Activated CD8-positive, alpha-beta T cell treated with anti-CD3 and anti-CD28 coated beads, Interleukin-2, amount 10 ng/mL, durations not matched to agents 7 days and 5 days (primary cell): ENCODE data around the gene CUBN. TPM values are rescaled to one million over a fixed set of nuclear protein-coding genes. Genes with fewer than 3 reads are reported as not detected.

ENCODE experiments used
- ATAC-seq: fragments of 150-1000 bp; cut with Tn5 transposase; one replicate; pipeline ENCODE4 v1.10.0; 2021; ENCODE audit warnings: moderate library complexity
- CTCF ChIA-PET: fragments of 350-600 bp; sonication (Branson Sonifier 250); formaldehyde crosslinking; loops from one replicate; lab custom pipeline; 2021; ENCODE audit warnings: antibody characterized with exemption; lab: Charles Lee
- POLR2A ChIA-PET: fragments of 350-600 bp; sonication (Branson Sonifier 250); formaldehyde crosslinking; loops from one replicate; lab custom pipeline; 2021; ENCODE audit warnings: antibody characterized with exemption; lab: Charles Lee
- DNase-seq: peaks from one replicate; pipeline ENCODE4 v3.0.0-alpha.2; 2020
- H3K27ac Mint-ChIP-seq: one replicate; pipeline ENCODE4 v1.8.0; 2021; ENCODE audit warnings: mild to moderate bottlenecking, mixed read lengths
- H3K27me3 Mint-ChIP-seq: one replicate; pipeline ENCODE4 v1.8.0; 2021; ENCODE audit warnings: low read depth, mixed read lengths
- H3K36me3 Mint-ChIP-seq: one replicate; pipeline ENCODE4 v1.8.0; 2021; ENCODE audit warnings: low read depth, mixed read lengths
- H3K4me1 Mint-ChIP-seq: one replicate; pipeline ENCODE4 v1.8.0; 2021; ENCODE audit warnings: low read depth, mixed read lengths
- H3K4me3 Mint-ChIP-seq: one replicate; pipeline ENCODE4 v1.8.0; 2021; ENCODE audit warnings: mild to moderate bottlenecking, mixed read lengths
- H3K9me3 Mint-ChIP-seq: one replicate; pipeline ENCODE4 v1.8.0; 2022; ENCODE audit warnings: mixed read lengths; ENCODE audit not compliant: insufficient read depth
- total RNA-seq, 2 experiments: library from RNA; stranded (reverse); gene quantifications; one replicate each; pipeline ENCODE4 v1.2.3, GENCODE V29; 2021

CUBN gene
- total RNA-seq: 1 to 10 TPM in 1 of 2 experiments, under 1 TPM in 1; 0.68 to 1.2 TPM

- H3K4me1 Mint-ChIP-seq: peaks cover 24% of the 10 kb centered on the region
- H3K4me3 Mint-ChIP-seq: no peak within 1 kb of the TSS
- no peaks in the 10 kb centered on the region for H3K36me3 Mint-ChIP-seq
- CTCF ChIA-PET: no interaction called here
- no peak for ATAC-seq
- no peak within 1 kb of the TSS for H3K27ac Mint-ChIP-seq
- no peaks in the 10 kb centered on the region for H3K9me3 Mint-ChIP-seq
- POLR2A ChIA-PET: no interaction called here
- no peaks in the 10 kb centered on the region for H3K27me3 Mint-ChIP-seq
- no peak for DNase-seq
Observed at GRCh38 chr10:17129741-17130140, at the start of gene CUBN. Gene CUBN, minus strand, starts transcription at chr10:17129811. Its CDS starts 46 bp downstream, at chr10:17129765.

- Mint-ChIP-seq H3K9me3 (no peaks in the 10 kb centered on the region), H3K27me3 (no peaks in the 10 kb centered on the region), H3K27ac (no peak overlapping the region), H3K36me3 (no peaks in the 10 kb centered on the region), H3K4me1 (peaks cover 18% of the 10 kb centered on the region), H3K4me3 (no peak overlapping the region)
- ChIA-PET POLR2A (no interaction called here), CTCF (interaction anchor here (1.2 kb wide), 1 partner anchor 22 kb away, joined by 3 read pairs; no protein-coding TSS in a partner anchor)
- ATAC-seq (no peak), DNase-seq (no peak)
Observed at GRCh38 chr10:17179002-17179401, 49.4 kb upstream of the CUBN start.

DNA sequence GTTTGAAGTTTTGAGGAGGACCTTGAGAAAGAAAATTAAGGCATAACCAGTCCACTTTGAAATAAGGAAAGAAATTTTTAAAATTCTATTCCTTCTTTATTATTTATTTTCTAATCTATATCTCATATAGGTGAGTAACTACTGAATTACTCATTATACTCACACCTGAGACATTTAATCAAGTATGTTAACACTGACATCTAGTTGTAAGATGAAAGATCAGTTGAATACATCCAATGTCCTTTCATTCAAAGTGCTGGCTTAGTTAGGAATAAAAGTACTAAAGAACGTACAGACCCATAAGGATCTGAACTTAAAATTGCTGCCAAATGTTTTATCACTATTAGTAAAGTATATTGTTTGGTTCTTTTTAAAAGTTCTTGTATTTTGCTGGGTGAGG lies 48.4 kb upstream of the CUBN start:
- CTCF ChIA-PET: interaction anchor here (0.7 kb wide), 1 partner anchor 29 kb away, joined by 3 read pairs; no protein-coding TSS in a partner anchor
- H3K4me3 Mint-ChIP-seq: no peak overlapping the region
- DNase-seq (no peak), ATAC-seq (no peak)
- H3K4me1 Mint-ChIP-seq: peaks cover 18% of the 10 kb centered on the region
- no peaks in the 10 kb centered on the region for H3K9me3 Mint-ChIP-seq
- H3K36me3 Mint-ChIP-seq: peaks cover 3% of the 10 kb centered on the region
- H3K27ac Mint-ChIP-seq: no peak overlapping the region
- H3K27me3 Mint-ChIP-seq: no peaks in the 10 kb centered on the region
- POLR2A ChIA-PET: interaction anchor here (1.1 kb wide), 1 partner anchor 52 kb away, joined by 5 read pairs; no protein-coding TSS in a partner anchor

GRCh38 chr10:17177014-17177413 lies 47.4 kb upstream of the CUBN start:
- Mint-ChIP-seq H3K4me3 (no peak overlapping the region), H3K27ac (no peak overlapping the region), H3K9me3 (no peaks in the 10 kb centered on the region), H3K4me1 (peaks cover 18% of the 10 kb centered on the region), H3K36me3 (peaks cover 3% of the 10 kb centered on the region), H3K27me3 (no peaks in the 10 kb centered on the region)
- CTCF ChIA-PET: interaction anchor here (2.7 kb wide), 1 partner anchor 10 kb away, joined by 6 read pairs; no protein-coding TSS in a partner anchor
- DNase-seq (no peak), ATAC-seq (no peak)
- POLR2A ChIA-PET: interaction anchor here (1.1 kb wide), 1 partner anchor 53 kb away, joined by 5 read pairs; no protein-coding TSS in a partner anchor

- Mint-ChIP-seq H3K4me3 (no peak overlapping the region), H3K27me3 (no peaks in the 10 kb centered on the region), H3K27ac (no peak overlapping the region), H3K9me3 (no peaks in the 10 kb centered on the region), H3K36me3 (peaks cover 6% of the 10 kb centered on the region), H3K4me1 (peaks cover 18% of the 10 kb centered on the region)
- ATAC-seq: no peak
- ChIA-PET POLR2A (interaction anchor here (2.1 kb wide), 1 partner anchor 54 kb away, joined by 9 read pairs; no protein-coding TSS in a partner anchor), CTCF (interaction anchor here (1.2 to 2.7 kb wide), 3 partner anchors 9 to 348 kb away, joined by 3 to 6 read pairs (median 4); no protein-coding TSS in a partner anchor)
- DNase-seq: no peak
Observed at GRCh38 chr10:17176091-17176490, 46.5 kb upstream of the CUBN start.

GRCh38 chr10:17175551-17175950 lies 45.9 kb upstream of the CUBN start:
- Mint-ChIP-seq H3K4me3 (peak overlapping the region; percentile 29), H3K27me3 (no peaks in the 10 kb centered on the region), H3K36me3 (peaks cover 6% of the 10 kb centered on the region), H3K4me1 (peaks cover 18% of the 10 kb centered on the region), H3K27ac (peak overlapping the region; percentile 66), H3K9me3 (no peaks in the 10 kb centered on the region)
- peak; percentile 81 for ATAC-seq
- POLR2A ChIA-PET: interaction anchor here (2.1 kb wide), 1 partner anchor 54 kb away, joined by 9 read pairs; no protein-coding TSS in a partner anchor
- DNase-seq: peak; percentile 29
- CTCF ChIA-PET: interaction anchor here (0.9 to 2.7 kb wide), 4 partner anchors 8 to 348 kb away, joined by 3 to 6 read pairs (median 4); no protein-coding TSS in a partner anchor

GRCh38 chr10:17174626-17175025 lies 45.0 kb upstream of the CUBN start:
- peaks cover 21% of the 10 kb centered on the region for H3K4me1 Mint-ChIP-seq
- no peak for ATAC-seq
- no peak for DNase-seq
- no peak overlapping the region for H3K27ac Mint-ChIP-seq
- CTCF ChIA-PET: interaction anchor here (0.7 to 1.7 kb wide), 3 partner anchors 9 to 84 kb away, joined by 3 to 4 read pairs (median 3); no protein-coding TSS in a partner anchor
- H3K4me3 Mint-ChIP-seq: no peak overlapping the region
- peaks cover 6% of the 10 kb centered on the region for H3K36me3 Mint-ChIP-seq
- POLR2A ChIA-PET: interaction anchor here (2.1 kb wide), 1 partner anchor 55 kb away, joined by 9 read pairs; no protein-coding TSS in a partner anchor
- no peaks in the 10 kb centered on the region for H3K9me3 Mint-ChIP-seq
- no peaks in the 10 kb centered on the region for H3K27me3 Mint-ChIP-seq

DNA sequence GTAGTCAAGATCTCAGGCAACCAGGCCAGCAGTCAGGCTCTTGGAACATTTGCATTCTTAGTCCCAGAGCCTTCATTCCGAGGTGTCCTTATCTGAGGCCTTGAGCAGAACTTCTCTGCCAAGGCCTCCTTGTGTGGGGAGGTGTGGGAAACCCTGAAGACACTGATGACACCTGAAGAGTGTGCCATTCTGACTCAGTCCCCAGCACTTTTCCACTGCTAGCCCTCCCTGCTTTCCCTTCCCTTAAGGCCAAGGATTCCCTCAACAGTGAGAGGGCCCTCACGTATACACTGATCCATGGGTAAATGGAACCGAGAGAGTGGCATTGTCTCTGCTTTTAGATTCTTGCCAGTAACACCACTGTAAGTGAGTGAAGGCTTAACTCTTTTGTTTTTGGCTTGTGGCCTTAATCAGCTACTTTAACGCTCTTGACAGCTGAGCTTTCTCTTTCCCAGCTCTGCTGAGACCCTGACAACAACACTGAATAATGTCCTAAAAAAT lies 41.6 kb upstream of the CUBN start:
- POLR2A ChIA-PET: no interaction called here
- peaks cover 10% of the 10 kb centered on the region for H3K36me3 Mint-ChIP-seq

DNA sequence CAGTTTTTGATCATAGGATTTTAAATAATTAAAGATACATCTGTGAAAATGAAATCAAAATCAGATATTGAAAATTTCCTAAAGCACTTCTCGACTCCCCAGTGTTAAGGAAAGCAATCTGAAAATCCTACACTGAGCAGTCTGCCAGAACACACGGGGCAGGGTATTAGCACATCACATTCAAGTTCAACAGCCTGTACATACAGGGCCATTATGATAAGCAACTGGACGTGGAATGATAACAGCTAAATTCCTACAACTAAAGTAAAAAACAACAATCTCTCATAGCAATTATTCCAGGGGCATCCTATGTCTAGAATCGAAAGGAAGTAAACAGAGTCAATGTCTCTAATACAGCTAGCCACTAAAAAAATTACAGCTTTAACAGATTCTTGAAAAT lies 40.2 kb upstream of the CUBN start:
- POLR2A ChIA-PET: no interaction called here

More for the DNA sequence above, 41.6 kb upstream of the CUBN start:
- H3K4me3 Mint-ChIP-seq: no peak overlapping the region
- ATAC-seq: no peak
- no peak overlapping the region for H3K27ac Mint-ChIP-seq
- peaks cover 21% of the 10 kb centered on the region for H3K4me1 Mint-ChIP-seq
- H3K27me3 Mint-ChIP-seq: no peaks in the 10 kb centered on the region
- no peak for DNase-seq
- CTCF ChIA-PET: no interaction called here
- no peaks in the 10 kb centered on the region for H3K9me3 Mint-ChIP-seq

DNA sequence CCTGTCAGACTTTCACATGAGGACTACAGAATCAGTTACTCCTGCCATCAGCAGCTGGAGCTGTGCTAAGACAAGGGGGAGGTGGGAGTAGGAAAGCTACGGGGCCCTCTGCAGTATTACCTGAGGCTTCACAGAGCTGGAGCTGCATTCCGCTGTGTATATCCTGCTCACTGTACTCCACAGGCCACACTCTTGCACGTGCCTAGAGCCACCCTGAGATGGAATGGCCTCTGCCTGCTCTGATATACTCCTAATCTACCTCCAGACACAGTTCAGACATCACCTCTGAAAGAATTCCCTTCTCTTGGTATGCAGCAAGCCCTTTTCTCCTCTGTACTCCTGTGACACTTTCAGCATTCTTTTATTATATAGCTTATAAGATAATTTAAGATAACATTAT lies 37.1 kb upstream of the CUBN start:
- Mint-ChIP-seq H3K27me3 (no peaks in the 10 kb centered on the region), H3K36me3 (peaks cover 17% of the 10 kb centered on the region), H3K9me3 (no peaks in the 10 kb centered on the region), H3K4me3 (no peak overlapping the region), H3K27ac (no peak overlapping the region), H3K4me1 (peaks cover 5% of the 10 kb centered on the region)
- ChIA-PET POLR2A (interaction anchor here (1.3 kb wide), 1 partner anchor 137 kb away, joined by 5 read pairs; no protein-coding TSS in a partner anchor), CTCF (interaction anchor here (1.0 to 1.4 kb wide), 3 partner anchors 10 to 310 kb away, joined by 3 to 6 read pairs (median 4); no protein-coding TSS in a partner anchor)
- DNase-seq (no peak), ATAC-seq (no peak)

More for the DNA sequence above, 40.2 kb upstream of the CUBN start:
- no peaks in the 10 kb centered on the region for H3K27me3 Mint-ChIP-seq
- ATAC-seq (no peak), DNase-seq (no peak)
- CTCF ChIA-PET: interaction anchor here (0.7 to 1.4 kb wide), 3 partner anchors 13 to 87 kb away, joined by 3 read pairs; no protein-coding TSS in a partner anchor
- H3K4me3 Mint-ChIP-seq: no peak overlapping the region
- peaks cover 12% of the 10 kb centered on the region for H3K36me3 Mint-ChIP-seq
- no peaks in the 10 kb centered on the region for H3K9me3 Mint-ChIP-seq
- H3K27ac Mint-ChIP-seq: no peak overlapping the region
- peaks cover 8% of the 10 kb centered on the region for H3K4me1 Mint-ChIP-seq

DNA sequence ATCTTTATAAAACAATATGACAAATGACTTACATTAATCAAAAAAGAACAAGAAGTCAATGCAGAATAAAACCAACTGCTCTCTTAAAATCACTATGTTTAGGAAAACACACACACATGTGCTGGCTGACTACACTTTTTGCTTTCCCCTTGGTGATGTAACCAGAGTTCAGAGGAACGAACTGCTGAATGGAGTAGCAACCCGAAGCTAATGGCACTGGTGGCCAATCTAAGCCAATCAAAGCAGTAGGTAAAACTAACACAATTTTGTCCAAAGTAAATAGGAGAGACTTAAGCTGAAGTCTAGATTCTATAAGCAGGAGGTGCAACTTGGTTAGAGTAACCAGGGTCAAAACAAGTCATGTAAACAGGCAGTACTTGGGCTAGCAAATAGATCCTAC lies 33.2 kb upstream of the CUBN start:
- ChIA-PET POLR2A (no interaction called here), CTCF (interaction anchor here (1.6 kb wide), 1 partner anchor 18 kb away, joined by 4 read pairs; no protein-coding TSS in a partner anchor)
- DNase-seq: no peak
- Mint-ChIP-seq H3K27me3 (no peaks in the 10 kb centered on the region), H3K4me1 (no peaks in the 10 kb centered on the region), H3K36me3 (peaks cover 10% of the 10 kb centered on the region), H3K27ac (no peak overlapping the region), H3K4me3 (no peak overlapping the region), H3K9me3 (no peaks in the 10 kb centered on the region)
- no peak for ATAC-seq

- ChIA-PET POLR2A (no interaction called here), CTCF (interaction anchor here (1.6 kb wide), 1 partner anchor 17 kb away, joined by 4 read pairs; no protein-coding TSS in a partner anchor)
- ATAC-seq: no peak
- Mint-ChIP-seq H3K36me3 (peaks cover 10% of the 10 kb centered on the region), H3K27ac (no peak overlapping the region), H3K4me1 (no peaks in the 10 kb centered on the region), H3K27me3 (no peaks in the 10 kb centered on the region), H3K9me3 (no peaks in the 10 kb centered on the region), H3K4me3 (no peak overlapping the region)
- no peak for DNase-seq
Observed at GRCh38 chr10:17161775-17162174, 32.2 kb upstream of the CUBN start.
